GM19467 (cell line): Measurements from ENCODE around the gene RPS15.
"Not testable (repeated sequence)": the region's sequence is repeated elsewhere in the genome, so short reads cannot be mapped to it uniquely, and the experiment has no call there.

Source experiments
- ATAC-seq: cut with Tn5 transposase; IDR thresholded peaks from one replicate; pipeline ENCODE4 v1.9.1; 2021; ENCODE audit warnings: mild to moderate bottlenecking, moderate library complexity; ENCODE audit not compliant: unreplicated experiment

Gene RPS15

GRCh38 chr19:1467490-1468273, 29.5 kb downstream of the RPS15 start:
- ATAC-seq, result no peak

DNA sequence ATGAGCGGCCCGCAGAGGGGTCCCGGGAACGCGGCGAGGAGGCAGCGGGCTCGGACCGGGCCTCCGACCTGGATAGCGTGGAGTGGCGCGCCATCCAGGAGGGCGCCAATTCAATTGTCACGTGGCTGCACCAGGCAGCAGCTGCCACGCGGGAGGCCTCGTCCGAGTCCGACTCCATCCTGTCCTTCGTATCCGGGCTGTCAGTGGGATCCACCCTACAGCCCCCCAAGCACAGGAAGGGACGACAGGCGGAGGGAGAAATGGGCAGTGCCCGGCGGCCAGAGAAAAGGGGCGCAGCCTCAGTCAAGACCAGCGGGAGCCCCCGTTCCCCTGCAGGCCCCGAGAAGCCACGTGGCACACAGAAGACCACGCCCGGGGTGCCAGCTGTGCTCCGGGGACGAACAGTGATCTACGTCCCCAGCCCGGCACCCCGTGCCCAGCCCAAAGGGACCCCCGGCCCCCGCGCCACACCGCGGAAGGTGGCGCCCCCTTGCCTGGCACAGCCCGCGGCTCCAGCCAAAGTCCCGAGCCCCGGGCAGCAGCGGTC, 30.2 kb downstream of the RPS15 start:
- ATAC-seq, result no peak

DNA sequence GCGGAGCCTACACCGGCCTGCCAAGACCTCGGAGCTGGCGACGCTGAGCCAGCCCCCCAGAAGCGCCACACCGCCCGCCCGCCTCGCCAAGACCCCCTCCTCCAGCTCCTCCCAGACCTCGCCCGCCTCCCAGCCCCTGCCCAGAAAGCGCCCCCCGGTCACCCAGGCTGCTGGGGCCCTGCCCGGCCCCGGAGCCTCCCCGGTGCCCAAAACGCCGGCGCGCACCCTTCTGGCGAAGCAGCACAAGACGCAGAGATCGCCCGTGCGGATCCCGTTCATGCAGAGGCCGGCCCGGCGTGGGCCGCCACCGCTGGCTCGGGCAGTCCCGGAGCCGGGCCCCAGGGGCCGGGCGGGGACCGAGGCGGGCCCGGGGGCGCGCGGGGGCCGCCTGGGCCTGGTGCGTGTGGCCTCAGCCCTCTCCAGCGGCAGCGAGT, 30.6 kb downstream of the RPS15 start:
- no peak for ATAC-seq

GRCh38 chr19:1469255-1470054, 31.3 kb downstream of the RPS15 start:
- no peak for ATAC-seq

- no peak for ATAC-seq
Measured at GRCh38 chr19:1470055-1470304, 31.8 kb downstream of the RPS15 start.

- no peak for ATAC-seq
Measured at GRCh38 chr19:1470305-1471009, 32.3 kb downstream of the RPS15 start.

- no peak for ATAC-seq
Measured at GRCh38 chr19:1471010-1471514, 32.9 kb downstream of the RPS15 start.

DNA sequence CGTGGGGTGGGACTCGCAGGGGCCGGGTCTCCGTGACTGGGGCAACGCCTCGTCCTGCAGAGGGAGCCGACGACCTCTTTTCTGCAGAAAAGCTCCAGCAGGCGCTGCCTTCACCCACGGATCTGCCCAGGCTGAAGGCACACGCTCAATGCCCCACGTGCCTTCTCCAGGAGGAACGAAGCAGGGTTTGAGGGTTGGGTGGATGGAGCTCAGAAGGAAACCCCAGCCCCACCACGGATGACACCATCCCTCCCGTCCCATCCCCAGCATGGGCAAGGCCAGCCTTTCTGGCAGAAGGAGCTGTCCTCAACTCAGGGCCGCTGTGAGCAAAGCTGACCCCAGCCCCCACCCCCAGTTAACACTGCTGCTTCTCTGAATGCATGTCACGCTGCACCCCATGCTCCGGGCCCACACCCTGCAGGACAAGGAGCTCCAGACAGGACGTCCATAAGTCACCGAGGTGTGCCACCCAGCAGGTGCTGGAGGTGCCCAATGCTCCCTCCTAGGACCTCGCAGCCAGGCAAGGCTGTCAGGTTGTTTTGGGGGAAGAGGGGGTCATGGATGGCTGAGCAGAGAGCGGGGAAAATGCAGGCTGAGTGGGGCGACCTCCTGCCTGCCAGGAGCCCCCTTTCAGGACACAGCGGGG, 33.4 kb downstream of the RPS15 start:
- ATAC-seq, result no peak

GRCh38 chr19:1472231-1473084, 34.3 kb downstream of the RPS15 start:
- ATAC-seq, result no peak

GRCh38 chr19:1473085-1473851, 35.1 kb downstream of the RPS15 start:
- no peak for ATAC-seq

GRCh38 chr19:1474011-1474764, 36.0 kb downstream of the RPS15 start:
- ATAC-seq, result no peak

GRCh38 chr19:1474765-1475351, 36.7 kb downstream of the RPS15 start:
- ATAC-seq, result no peak

- no peak for ATAC-seq
Measured at GRCh38 chr19:1475751-1476437, 37.7 kb downstream of the RPS15 start.

DNA sequence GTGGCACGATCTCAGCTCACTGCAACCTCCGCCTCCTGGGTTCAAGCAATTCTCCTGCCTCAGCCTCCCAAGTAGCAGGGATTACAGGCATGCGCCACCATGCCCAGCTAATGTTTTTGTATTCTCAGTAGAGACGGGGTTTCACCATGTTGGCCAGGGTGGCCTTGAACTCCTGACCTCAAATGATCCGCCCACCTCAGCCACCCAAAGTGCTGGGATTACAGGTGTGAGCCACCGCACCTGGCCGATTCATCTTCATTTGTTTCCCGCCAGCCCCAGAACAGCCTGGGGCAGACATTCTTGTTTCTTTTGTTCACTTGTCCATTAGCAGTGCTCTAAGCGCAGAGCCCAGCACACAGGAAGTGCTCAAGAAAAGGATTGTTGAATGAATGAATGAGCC, 38.9 kb downstream of the RPS15 start:
- not testable (repeated sequence) for ATAC-seq

DNA sequence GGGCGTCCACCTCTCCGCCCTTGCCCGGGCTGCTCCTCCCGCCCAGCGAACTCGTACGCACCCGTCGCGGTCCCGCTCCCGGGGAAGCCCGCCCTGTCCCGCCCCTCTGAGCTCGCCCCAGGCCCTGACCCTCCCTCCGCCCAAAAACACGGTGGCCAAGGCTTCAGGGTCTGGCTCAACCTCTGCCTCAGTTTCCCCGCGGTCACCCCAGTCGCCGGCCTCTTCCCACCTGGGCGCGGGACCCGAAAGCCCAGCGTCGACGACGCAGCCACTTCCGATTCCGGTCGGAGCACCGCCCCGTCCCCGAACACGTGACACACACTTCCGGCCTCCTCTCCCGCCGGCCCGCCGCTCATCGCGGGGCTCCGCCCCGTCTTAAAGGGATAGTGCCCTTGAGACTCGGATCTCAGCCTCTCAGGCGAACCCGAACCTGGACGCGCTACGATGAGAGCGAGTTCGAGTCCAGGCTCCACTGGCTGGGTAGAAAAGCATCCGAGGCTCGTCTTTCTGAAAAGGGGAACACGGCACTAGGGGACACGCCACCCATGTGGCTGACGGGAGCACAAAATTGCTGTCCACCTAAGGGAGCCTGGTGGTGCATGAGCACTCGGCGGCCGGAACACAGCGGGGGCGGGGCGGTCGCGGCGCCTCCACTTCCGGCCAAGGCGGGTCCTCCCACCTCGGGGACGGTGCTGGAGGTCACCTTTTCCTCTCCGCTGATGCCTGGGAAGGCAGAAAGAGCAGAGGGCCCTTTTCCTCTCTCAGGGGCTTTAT, 40.9 kb downstream of the RPS15 start, which contains the start of gene C19orf25:
TSS of gene C19orf25 (minus strand) at position 282 of the 774 bp plus-strand sequence. CDS start 312 bp downstream, outside the sequence.
- ATAC-seq, result peak; percentile 66

DNA sequence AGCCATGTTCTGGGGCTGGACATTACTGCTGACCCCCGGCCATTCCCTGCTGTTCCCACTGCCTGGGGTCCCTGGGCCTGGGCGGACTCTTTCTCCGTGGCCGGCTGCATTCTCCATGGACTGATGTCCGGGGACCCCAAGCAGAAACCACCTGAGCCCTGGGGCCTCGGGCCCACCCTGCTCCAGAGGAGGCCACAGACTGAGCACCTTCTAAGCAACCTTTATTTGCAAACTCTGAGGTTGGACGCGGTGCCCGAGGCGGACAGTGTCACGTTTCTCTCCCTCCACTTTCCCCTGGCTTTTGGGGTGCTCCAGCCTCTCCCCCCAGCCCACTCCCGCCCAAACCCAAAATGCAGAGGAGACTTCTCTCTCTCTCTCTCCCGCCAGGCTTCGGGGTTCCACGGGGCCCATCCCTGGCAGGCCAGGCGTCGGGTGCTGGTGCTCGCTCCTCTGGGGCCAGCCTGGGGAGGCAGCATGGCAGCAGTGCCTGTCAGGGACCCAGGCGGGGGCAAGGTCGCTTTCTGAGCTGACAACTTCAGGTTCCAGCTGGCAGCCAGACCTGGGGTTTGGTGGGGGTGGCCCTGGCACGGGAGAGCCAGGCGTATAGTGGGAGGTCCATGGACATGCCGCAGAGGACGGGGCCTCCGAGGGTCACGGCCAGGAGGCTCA, 43.2 kb downstream of the RPS15 start:
- ATAC-seq, result no peak
